Stimulated activated CD8-positive, alpha-beta memory T cell treated with anti-CD3 and anti-CD28 coated beads, Interleukin-15, amount 100 ng/mL, for 24 hours (primary cell): ENCODE data around the gene TMEM63C.

ENCODE experiments used
- DNase-seq: peaks from one replicate; pipeline ENCODE4 v3.0.0-alpha.2; 2020; ENCODE audit warnings: low read depth

TMEM63C gene

GRCh38 chr14:77253333-77254190, 72.0 kb downstream of the TMEM63C start:
- DNase-seq: no peak

- DNase-seq: no peak
These were observed 75.1 kb downstream of the TMEM63C start for GRCh38 chr14:77256694-77257093.

- no peak for DNase-seq
These were observed 76.1 kb downstream of the TMEM63C start for GRCh38 chr14:77257700-77258099.

GRCh38 chr14:77258566-77258965, 77.0 kb downstream of the TMEM63C start:
- no peak for DNase-seq

GRCh38 chr14:77259025-77259715, 77.6 kb downstream of the TMEM63C start:
- no peak for DNase-seq

GRCh38 chr14:77260199-77260598, 78.6 kb downstream of the TMEM63C start:
- no peak for DNase-seq

- no peak for DNase-seq
These were observed 79.0 kb downstream of the TMEM63C start for GRCh38 chr14:77260631-77261030.

GRCh38 chr14:77264466-77265186, 83.0 kb downstream of the TMEM63C start:
- no peak for DNase-seq

- DNase-seq: no peak
These were observed 83.6 kb downstream of the TMEM63C start for GRCh38 chr14:77265187-77265515.

GRCh38 chr14:77265561-77266335, 84.2 kb downstream of the TMEM63C start:
- no peak for DNase-seq

GRCh38 chr14:77266336-77266735, 84.7 kb downstream of the TMEM63C start:
- DNase-seq: no peak

GRCh38 chr14:77267937-77268699, 86.5 kb downstream of the TMEM63C start:
- no peak for DNase-seq

GRCh38 chr14:77268989-77269600, 87.5 kb downstream of the TMEM63C start:
- DNase-seq: no peak

- no peak for DNase-seq
These were observed 88.9 kb downstream of the TMEM63C start for GRCh38 chr14:77270361-77271112.

- DNase-seq: no peak
These were observed 89.6 kb downstream of the TMEM63C start, which contains the start of gene NGB for GRCh38 chr14:77271113-77271710. Gene NGB, minus strand, starts transcription at chr14:77271206. Its CDS starts 269 bp downstream, at chr14:77270937.

- no peak for DNase-seq
These were observed 90.7 kb downstream of the TMEM63C start for GRCh38 chr14:77272261-77272660.

GRCh38 chr14:77273796-77274195, 92.2 kb downstream of the TMEM63C start:
- no peak for DNase-seq

- no peak for DNase-seq
These were observed 93.5 kb downstream of the TMEM63C start for GRCh38 chr14:77275041-77275580.

- no peak for DNase-seq
These were observed 94.0 kb downstream of the TMEM63C start for GRCh38 chr14:77275601-77276017.
